K562 (cell line): Measurements from ENCODE around the gene TARS1.

Experiments used
- ATF2 ChIP-seq: sonication (generic); formaldehyde crosslinking; IDR thresholded peaks from 2 replicates; pipeline ENCODE4 v1.8.1; 2022; ENCODE audit warnings: missing genetic modification reagents
- CBFB ChIP-seq: sonication (generic); formaldehyde crosslinking; IDR thresholded peaks from 2 replicates; pipeline ENCODE4 v1.4.0; 2020; ENCODE audit warnings: mild to moderate bottlenecking, missing genetic modification reagents
- CTCF ChIP-seq, 3 experiments: IDR thresholded peaks in 2 of 3; conservative IDR thresholded peaks in 1 of 3; 2 replicates each; pipeline ENCODE4 v1.5.1; 2011 to 2012; ENCODE audit warnings: low read length in 3 of 3, mild to moderate bottlenecking in 3 of 3, control low read depth in 2 of 3, improper control_type of control experiment in 1 of 3, inconsistent platforms in 1 of 3, low read depth in 1 of 3, mixed read lengths in 1 of 3, moderate library complexity in 1 of 3; ENCODE audit not compliant: insufficient read depth in 2 of 3
- EP300 ChIP-seq: IDR thresholded peaks from 2 replicates; pipeline ENCODE4 v1.6.1; 2012; ENCODE audit warnings: low read length, improper control_type of control experiment
- ETV6 ChIP-seq, 3 experiments: fragments of 150-350 bp in 1 of 3; sonication (generic) in 1 of 3; formaldehyde crosslinking in 1 of 3; IDR thresholded peaks; 2 replicates each; pipeline versions ENCODE4 v1.6.1 to v1.8.0; 2014 to 2022; ENCODE audit warnings: borderline replicate concordance in 2 of 3, low read depth in 2 of 3, antibody characterized with exemption in 1 of 3, low read length in 1 of 3, mild to moderate bottlenecking in 1 of 3, missing genetic modification reagents in 1 of 3
- FOXJ3 ChIP-seq: sonication (generic); formaldehyde crosslinking; IDR thresholded peaks from 2 replicates; pipeline ENCODE4 v1.4.0; 2020; ENCODE audit warnings: mild to moderate bottlenecking, missing genetic modification reagents
- HMG20A ChIP-seq: fragments of 450-650 bp; formaldehyde crosslinking; conservative IDR thresholded peaks from 2 replicates; pipeline ENCODE4 v1.4.0; 2020; ENCODE audit warnings: mild to moderate bottlenecking, mixed read lengths
- NCOA2 ChIP-seq, 2 experiments: fragments of 450-650 bp; IDR thresholded peaks; 2 replicates each; pipeline ENCODE4 v1.6.1; 2018; ENCODE audit warnings: mild to moderate bottlenecking in 2 of 2, moderate library complexity in 1 of 2; ENCODE audit not compliant: partially characterized antibody in 2 of 2
- POLR2A ChIP-seq: fragments of 450-650 bp; conservative IDR thresholded peaks from 2 replicates; pipeline ENCODE4 v1.6.1; 2016
- REST ChIP-seq, 2 experiments: fragments of 450-650 bp; formaldehyde crosslinking in 1 of 2; IDR thresholded peaks; 2 replicates each; pipeline versions ENCODE4 v1.4.0 to v1.6.1; 2014 to 2020; ENCODE audit warnings: mild to moderate bottlenecking in 2 of 2, borderline replicate concordance in 1 of 2, low read depth in 1 of 2
- STAT6 ChIP-seq: sonication (generic); formaldehyde crosslinking; IDR thresholded peaks from 2 replicates; pipeline ENCODE4 v1.8.1; 2023; ENCODE audit warnings: mild to moderate bottlenecking, missing genetic modification reagents
- TRIM25 ChIP-seq: fragments of 450-650 bp; IDR thresholded peaks from 2 replicates; pipeline ENCODE4 v1.7.0; 2016; ENCODE audit warnings: borderline replicate concordance

- TF ChIP-seq STAT6 (no peak), CBFB (no peak), ATF2 (CRISPR knock-in tag) (no peak), CTCF (IDR thresholded peaks at IDR 0.05 in 2 of 3, conservative IDR thresholded peaks at IDR 0.05 in 1 of 3; ENCODE audit: insufficient read depth in 2 of 3, low read depth in 1 of 3, low read length in 3 of 3) (no peak), POLR2A (no peak), NCOA2 (IDR thresholded peaks at IDR 0.05; ENCODE audit: partially characterized antibody in 2 of 2) (no peak), HMG20A (CRISPR knock-in tag) (no peak), EP300 (no peak), TRIM25 (no peak), ETV6 (IDR thresholded peaks at IDR 0.05; ENCODE audit: borderline replicate concordance in 1 of 2, low read depth in 2 of 2, low read length in 1 of 2) (no peak), ETV6 (CRISPR knock-in tag; IDR thresholded peaks at IDR 0.05; ENCODE audit: borderline replicate concordance) (no peak), REST (IDR thresholded peaks at IDR 0.05; ENCODE audit: borderline replicate concordance) (no peak), REST (CRISPR knock-in tag; IDR thresholded peaks at IDR 0.05; ENCODE audit: low read depth) (no peak), FOXJ3 (CRISPR knock-in tag) (no peak)
Measured at GRCh38 chr5:33504570-33504969, 63.8 kb downstream of the TARS1 start.
